ENCODE measurements around the gene MXD3.
"Not testable (repeated sequence)": the region's sequence is repeated elsewhere in the genome, so short reads cannot be mapped to it uniquely, and the experiment has no call there.

Gene MXD3

GRCh38 chr5:177261510-177261909 lies 50.2 kb downstream of the MXD3 start:
- TF ChIP-seq, protein P1, sequence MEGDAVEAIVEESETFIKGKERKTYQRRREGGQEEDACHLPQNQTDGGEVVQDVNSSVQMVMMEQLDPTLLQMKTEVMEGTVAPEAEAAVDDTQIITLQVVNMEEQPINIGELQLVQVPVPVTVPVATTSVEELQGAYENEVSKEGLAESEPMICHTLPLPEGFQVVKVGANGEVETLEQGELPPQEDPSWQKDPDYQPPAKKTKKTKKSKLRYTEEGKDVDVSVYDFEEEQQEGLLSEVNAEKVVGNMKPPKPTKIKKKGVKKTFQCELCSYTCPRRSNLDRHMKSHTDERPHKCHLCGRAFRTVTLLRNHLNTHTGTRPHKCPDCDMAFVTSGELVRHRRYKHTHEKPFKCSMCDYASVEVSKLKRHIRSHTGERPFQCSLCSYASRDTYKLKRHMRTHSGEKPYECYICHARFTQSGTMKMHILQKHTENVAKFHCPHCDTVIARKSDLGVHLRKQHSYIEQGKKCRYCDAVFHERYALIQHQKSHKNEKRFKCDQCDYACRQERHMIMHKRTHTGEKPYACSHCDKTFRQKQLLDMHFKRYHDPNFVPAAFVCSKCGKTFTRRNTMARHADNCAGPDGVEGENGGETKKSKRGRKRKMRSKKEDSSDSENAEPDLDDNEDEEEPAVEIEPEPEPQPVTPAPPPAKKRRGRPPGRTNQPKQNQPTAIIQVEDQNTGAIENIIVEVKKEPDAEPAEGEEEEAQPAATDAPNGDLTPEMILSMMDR (IDR thresholded peaks at IDR 0.05): no peak
- no peak for DNase-seq
- Histone ChIP-seq H3K36me3 (peaks cover 58 to 91% (median 59%) of the 10 kb centered on the region in 3 donors), H3K4me1 (no peaks in the 10 kb centered on the region), H3K27me3 (no peaks in the 10 kb centered on the region), H3K4me3 (no peak overlapping the region), H3K27ac (no peak overlapping the region), H3K9me3 (no peaks in the 10 kb centered on the region)
- intact Hi-C loops (cut with DNase I; ENCODE audit: low total_unique reads): no loop called here

- no peak for DNase-seq
- peaks cover 54 to 91% (median 56%) of the 10 kb centered on the region in 3 donors for H3K36me3 ChIP-seq
- H3K4me3 ChIP-seq: no peak overlapping the region
- no peak overlapping the region for H3K27ac ChIP-seq
- TF ChIP-seq, protein P1 (IDR thresholded peaks at IDR 0.05): no peak
- no peaks in the 10 kb centered on the region for H3K4me1 ChIP-seq
- no peaks in the 10 kb centered on the region for H3K27me3 ChIP-seq
- no peaks in the 10 kb centered on the region for H3K9me3 ChIP-seq
- intact Hi-C loops (cut with DNase I; ENCODE audit: low total_unique reads): no loop called here
Measured at GRCh38 chr5:177260961-177261360, 50.7 kb downstream of the MXD3 start.

DNA sequence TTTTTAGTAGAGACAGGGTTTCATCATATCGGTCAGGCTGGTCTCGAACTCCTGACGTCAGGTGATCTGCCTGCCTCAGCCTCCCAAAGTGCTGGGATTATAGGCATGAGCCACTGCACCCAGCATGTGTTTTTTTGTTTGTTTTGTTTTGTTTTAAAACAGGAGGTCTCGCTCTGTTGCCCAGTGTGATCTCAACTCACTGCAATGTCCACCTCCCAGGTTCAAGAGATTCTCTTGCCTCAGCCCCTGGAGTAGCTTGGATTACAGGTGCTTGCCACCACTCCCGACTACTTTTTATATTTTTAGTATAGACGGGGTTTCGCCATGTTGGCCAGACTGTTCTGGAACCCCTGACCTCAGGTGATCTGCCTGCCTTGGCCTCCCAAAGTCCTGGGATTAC lies 53.0 kb downstream of the MXD3 start:
- H3K4me1 ChIP-seq; H3K27me3 ChIP-seq; DNase-seq; H3K4me3 ChIP-seq; H3K9me3 ChIP-seq; intact Hi-C loops (cut with DNase I; ENCODE audit: low total_unique reads); H3K27ac ChIP-seq: not testable (repeated sequence)
- peaks cover 43 to 91% (median 48%) of the 10 kb centered on the region in 3 donors for H3K36me3 ChIP-seq

Measured in tibial artery (tissue), 4 donors.